ENCODE results near the gene SOX10. TPM values are rescaled to one million over a fixed set of nuclear protein-coding genes. Genes with fewer than 3 reads are reported as not detected.
A peak's percentile ranks its signal among the peaks of the same experiment; 100 is the strongest.

SOX10 gene
- total RNA-seq, 4 donors from 2014 or later = 59.9 to 94.0 (median 84.2) TPM

GRCh38 chr22:38005943-38006342 lies 21.6 kb upstream of the SOX10 start:
- H3K27ac ChIP-seq = peak overlapping the region in 3 of 4 donors; percentile 27 to 97 (median 95)
- no peaks in the 10 kb centered on the region for H3K36me3 ChIP-seq
- no peak for DNase-seq (ENCODE audit: low spot score in 2 of 2)
- H3K4me1 ChIP-seq = peaks cover 0 to 52% (median 5%) of the 10 kb centered on the region in 4 donors
- WGBS, 2 donors = 72 to 75% methylated on average over 6 of the region's 6 CpGs
- TF ChIP-seq POLR2A (IDR thresholded peaks at IDR 0.05) (no peak), CTCF (IDR thresholded peaks at IDR 0.05) (no peak), EP300 (IDR thresholded peaks at IDR 0.05) (no peak)
- no peaks in the 10 kb centered on the region for H3K9me3 ChIP-seq
- no peaks in the 10 kb centered on the region for H3K27me3 ChIP-seq
- no peak overlapping the region for H3K4me3 ChIP-seq

GRCh38 chr22:37999640-38000272 lies 15.4 kb upstream of the SOX10 start:
- TF ChIP-seq POLR2A (IDR thresholded peaks at IDR 0.05) (peak; percentile 36 to 50), CTCF (IDR thresholded peaks at IDR 0.05) (no peak), EP300 (IDR thresholded peaks at IDR 0.05) (peak in 1 of 2 donors; percentile 86)
- no peaks in the 10 kb centered on the region for H3K9me3 ChIP-seq
- peak overlapping the region; percentile 77 to 97 (median 88) for H3K27ac ChIP-seq
- H3K4me3 ChIP-seq = no peak overlapping the region
- H3K4me1 ChIP-seq = peaks cover 0 to 79% (median 20%) of the 10 kb centered on the region in 4 donors
- peaks cover 0 to 5% (median 0%) of the 10 kb centered on the region in 3 donors for H3K36me3 ChIP-seq
- H3K27me3 ChIP-seq = no peaks in the 10 kb centered on the region
- WGBS, 2 donors = 44 to 51% methylated on average over 10 to 16 of the region's 16 CpGs
- no peak for DNase-seq (ENCODE audit: low spot score in 2 of 2)

- no peak for DNase-seq (ENCODE audit: low spot score in 2 of 2)
- Histone ChIP-seq H3K27me3 (no peaks in the 10 kb centered on the region), H3K4me3 (no peak overlapping the region), H3K4me1 (peaks cover 0 to 78% (median 19%) of the 10 kb centered on the region in 4 donors), H3K27ac (peak overlapping the region; percentile 77 to 97 (median 88)), H3K9me3 (no peaks in the 10 kb centered on the region), H3K36me3 (peaks cover 0 to 11% (median 0%) of the 10 kb centered on the region in 3 donors)
- TF ChIP-seq CTCF (IDR thresholded peaks at IDR 0.05) = no peak
- no peak for TF ChIP-seq EP300 (IDR thresholded peaks at IDR 0.05)
- TF ChIP-seq POLR2A (IDR thresholded peaks at IDR 0.05) = no peak
- 38 to 62% methylated on average over 9 of the region's 10 CpGs for WGBS, 2 donors
Observed at GRCh38 chr22:37999236-37999635, 14.9 kb upstream of the SOX10 start.

GRCh38 chr22:37998543-37998942 lies 14.2 kb upstream of the SOX10 start:
- Histone ChIP-seq H3K27ac (peak overlapping the region; percentile 77 to 97 (median 88)), H3K27me3 (no peaks in the 10 kb centered on the region), H3K4me3 (peak overlapping the region in 1 of 4 donors; percentile 9), H3K36me3 (peaks cover 0 to 16% (median 0%) of the 10 kb centered on the region in 3 donors), H3K9me3 (no peaks in the 10 kb centered on the region), H3K4me1 (peaks cover 0 to 71% (median 19%) of the 10 kb centered on the region in 4 donors)
- TF ChIP-seq EP300 (IDR thresholded peaks at IDR 0.05) (peak in 1 of 2 donors; percentile 69), CTCF (IDR thresholded peaks at IDR 0.05) (no peak), POLR2A (IDR thresholded peaks at IDR 0.05) (peak in 1 of 2 donors; percentile 35)
- DNase-seq (ENCODE audit: low spot score in 2 of 2) = no peak
- 27 to 28% methylated on average over 7 of the region's 7 CpGs for WGBS, 2 donors

GRCh38 chr22:37996515-37997246 lies 12.3 kb upstream of the SOX10 start:
- peak overlapping the region; percentile 77 to 97 (median 88) for H3K27ac ChIP-seq
- peaks cover 0 to 74% (median 21%) of the 10 kb centered on the region in 4 donors for H3K4me1 ChIP-seq

More at GRCh38 chr22:37996515-37997246, 12.3 kb upstream of the SOX10 start:
- Histone ChIP-seq H3K27me3 (no peaks in the 10 kb centered on the region), H3K4me3 (no peak overlapping the region), H3K9me3 (no peaks in the 10 kb centered on the region), H3K36me3 (peaks cover 0 to 28% (median 0%) of the 10 kb centered on the region in 3 donors)
- WGBS, 2 donors = 64 to 65% methylated on average over 7 to 8 of the region's 8 CpGs
- no peak for DNase-seq (ENCODE audit: low spot score in 2 of 2)
- TF ChIP-seq EP300 (IDR thresholded peaks at IDR 0.05) = no peak
- TF ChIP-seq POLR2A (IDR thresholded peaks at IDR 0.05) = no peak
- TF ChIP-seq CTCF (IDR thresholded peaks at IDR 0.05) = peak in 1 of 5 experiments; percentile 20

Data from tibial nerve (tissue), 4 donors.